Gastrocnemius medialis (tissue), 4 donors: ENCODE measurements around the gene BCL2.

ENCODE experiments used
- CTCF ChIP-seq, 5 experiments: fragments of 450-650 bp in 3 of 5; fragments of 200-600 bp in 2 of 5; sonication (generic) in 2 of 5; IDR thresholded peaks in 4 of 5; conservative IDR thresholded peaks in 1 of 5; 1 replicate in 4 of 5; 2 replicates in 1 of 5; pipeline ENCODE4 v1.5.1; 2016 to 2019; ENCODE audit warnings: antibody characterized with exemption in 5 of 5, mild to moderate bottlenecking in 3 of 5, moderate library complexity in 3 of 5
- POLR2A ChIP-seq, 2 donors: fragments of 450-650 bp; IDR thresholded peaks; one replicate each; pipeline ENCODE4 v1.6.1; 2017; ENCODE audit warnings: antibody characterized with exemption in 2 of 2, mild to moderate bottlenecking in 2 of 2, moderate library complexity in 2 of 2

GRCh38 chr18:63198868-63199742 lies 120.5 kb downstream of the BCL2 start:
- TF ChIP-seq CTCF (IDR thresholded peaks at IDR 0.05 in 4 of 5, conservative IDR thresholded peaks at IDR 0.05 in 1 of 5) (no peak), POLR2A (IDR thresholded peaks at IDR 0.05) (no peak)
